HEK293T (cell line): ENCODE data around the gene ARHGEF39.

Experiments
- ARNT ChIP-seq: fragments of 450-650 bp; IDR thresholded peaks from 2 replicates; pipeline ENCODE4 v1.6.1; 2017; ENCODE audit warnings: mild to moderate bottlenecking
- BHLHE40 ChIP-seq: fragments of 450-650 bp; IDR thresholded peaks from 2 replicates; pipeline ENCODE4 v1.6.1; 2016; ENCODE audit warnings: mild to moderate bottlenecking, moderate library complexity, borderline replicate concordance
- CTBP1 ChIP-seq: fragments of 450-650 bp; IDR thresholded peaks from 2 replicates; pipeline ENCODE4 v1.6.1; 2016; ENCODE audit warnings: borderline replicate concordance
- ELF4 ChIP-seq: fragments of 450-650 bp; IDR thresholded peaks from 2 replicates; pipeline ENCODE4 v1.6.1; 2017; ENCODE audit warnings: antibody characterized with exemption
- FOXA1 ChIP-seq: fragments of 450-650 bp; IDR thresholded peaks from 2 replicates; pipeline ENCODE4 v1.6.1; 2016; ENCODE audit warnings: mild to moderate bottlenecking
- HDGF ChIP-seq: fragments of 450-650 bp; IDR thresholded peaks from 2 replicates; pipeline ENCODE4 v1.6.1; 2017; ENCODE audit warnings: antibody characterized with exemption, borderline replicate concordance
- L3MBTL2 ChIP-seq: fragments of 450-650 bp; conservative IDR thresholded peaks from 2 replicates; pipeline ENCODE4 v1.6.1; 2016; ENCODE audit warnings: mild to moderate bottlenecking
- LEF1 ChIP-seq: fragments of 450-650 bp; IDR thresholded peaks from 2 replicates; pipeline ENCODE4 v1.6.1; 2017; ENCODE audit warnings: mild to moderate bottlenecking, borderline replicate concordance
- NFRKB ChIP-seq: fragments of 450-650 bp; IDR thresholded peaks from 2 replicates; pipeline ENCODE4 v1.6.1; 2016; ENCODE audit warnings: mild to moderate bottlenecking, moderate library complexity
- SP1 ChIP-seq: fragments of 450-650 bp; IDR thresholded peaks from 2 replicates; pipeline ENCODE4 v1.6.1; 2017
- SUZ12 ChIP-seq: fragments of 450-650 bp; IDR thresholded peaks from 2 replicates; pipeline ENCODE4 v1.6.1; 2016; ENCODE audit warnings: mild to moderate bottlenecking

DNA sequence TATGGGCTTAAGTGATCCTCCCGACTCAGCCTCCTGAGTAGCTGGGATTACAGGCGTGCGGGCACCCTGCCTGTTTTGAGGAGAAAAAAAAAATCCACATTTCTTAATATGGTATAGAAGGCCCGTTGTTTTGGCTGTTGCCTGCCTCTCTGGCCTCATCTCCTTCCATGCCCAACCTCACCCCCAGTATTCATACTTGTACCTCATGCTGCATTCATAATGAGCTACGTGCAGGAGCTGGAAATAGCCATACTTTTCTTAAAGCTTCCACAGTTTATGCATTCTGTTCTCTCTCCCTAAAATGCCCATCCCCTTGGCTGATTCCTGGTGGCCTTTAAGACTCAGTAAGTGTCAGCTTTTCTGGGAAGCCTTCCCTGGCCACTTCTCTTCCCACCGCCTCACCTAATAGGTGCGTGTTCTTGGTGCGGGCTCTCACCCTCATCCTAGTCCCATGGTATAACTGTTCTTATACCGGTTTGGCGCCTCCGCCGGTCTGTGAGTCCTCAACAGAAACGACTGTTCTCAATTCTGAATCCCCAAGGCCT is 26.8 kb upstream of the ARHGEF39 start:
- no peak for TF ChIP-seq BHLHE40
- TF ChIP-seq HDGF, result no peak
- TF ChIP-seq SP1, result no peak
- TF ChIP-seq FOXA1, result no peak
- no peak for TF ChIP-seq L3MBTL2
- no peak for TF ChIP-seq CTBP1
- no peak for TF ChIP-seq NFRKB
- TF ChIP-seq SUZ12, result no peak
- no peak for TF ChIP-seq ELF4
- no peak for TF ChIP-seq LEF1
- TF ChIP-seq ARNT, result no peak
